T-helper 2 cell (primary cell): ENCODE data around the gene SLFN5.
"Not testable (repeated sequence)": the region's sequence is repeated elsewhere in the genome, so short reads cannot be mapped to it uniquely, and the experiment has no call there.

Experiments
- DNase-seq, 5 experiments: peaks; one replicate each; pipeline versions ENCODE4 v3.0.0 to v3.0.0-alpha.2; 2012 to 2022
- total RNA-seq, 2 donors: gene quantifications; one replicate each; lab custom pipeline; 2026; lab: John Stamatoyannopoulos, UW

Gene SLFN5
- total RNA-seq: 136 to 414 reads per million in 2 donors

GRCh38 chr17:35242805-35243560 is at the start of gene SLFN5:
TSS of gene SLFN5 (plus strand) at chr17:35243072. CDS start at chr17:35258691, 15,619 bp downstream.
- DNase-seq: peak; percentile 81 to 96 (median 90)

GRCh38 chr17:35194001-35194400 is 48.9 kb upstream of the SLFN5 start, which contains the start of gene SLC35G3:
TSS of gene SLC35G3 (minus strand) at chr17:35194393. CDS start at chr17:35194307, 86 bp downstream.
- DNase-seq: not testable (repeated sequence)

GRCh38 chr17:35195062-35195461 is 47.8 kb upstream of the SLFN5 start:
- not testable (repeated sequence) for DNase-seq

GRCh38 chr17:35202582-35202981 is 40.3 kb upstream of the SLFN5 start:
- DNase-seq: not testable (repeated sequence)

GRCh38 chr17:35210741-35211140 is 32.1 kb upstream of the SLFN5 start:
- DNase-seq: no peak

- DNase-seq: peak in 1 of 5 experiments; percentile 61
Measured at GRCh38 chr17:35212668-35213067, 30.2 kb upstream of the SLFN5 start.

GRCh38 chr17:35213412-35213940 is 29.4 kb upstream of the SLFN5 start:
- peak in 1 of 5 experiments; percentile 60 for DNase-seq

GRCh38 chr17:35214192-35214591 is 28.7 kb upstream of the SLFN5 start:
- DNase-seq: peak in 3 of 5 experiments; percentile 37 to 98 (median 86)

- DNase-seq: peak in 3 of 5 experiments; percentile 7 to 89 (median 7)
Measured at GRCh38 chr17:35214631-35215273, 28.1 kb upstream of the SLFN5 start.

- no peak for DNase-seq
Measured at GRCh38 chr17:35217107-35217506, 25.8 kb upstream of the SLFN5 start.

GRCh38 chr17:35218915-35219314 is 24.0 kb upstream of the SLFN5 start:
- DNase-seq: peak in 1 of 5 experiments; percentile 21

- no peak for DNase-seq
Measured at GRCh38 chr17:35222452-35222851, 20.4 kb upstream of the SLFN5 start.

- DNase-seq: no peak
Measured at GRCh38 chr17:35224436-35224835, 18.4 kb upstream of the SLFN5 start.

GRCh38 chr17:35227546-35227945 is 15.3 kb upstream of the SLFN5 start:
- no peak for DNase-seq

- no peak for DNase-seq
Measured at GRCh38 chr17:35229638-35230037, 13.2 kb upstream of the SLFN5 start.

GRCh38 chr17:35234315-35234714 is 8.6 kb upstream of the SLFN5 start:
- DNase-seq: not testable (repeated sequence)

- no peak for DNase-seq
Measured at GRCh38 chr17:35235289-35235688, 7.6 kb upstream of the SLFN5 start.

GRCh38 chr17:35235917-35236316 is 7.0 kb upstream of the SLFN5 start:
- DNase-seq: peak in 1 of 5 experiments; percentile 61

- no peak for DNase-seq
Measured at GRCh38 chr17:35236821-35237220, 6.1 kb upstream of the SLFN5 start.

GRCh38 chr17:35238821-35239220 is 4.1 kb upstream of the SLFN5 start:
- DNase-seq: peak in 1 of 5 experiments; percentile 43

- no peak for DNase-seq
Measured at GRCh38 chr17:35239823-35240222, 3.0 kb upstream of the SLFN5 start.

- no peak for DNase-seq
Measured at GRCh38 chr17:35240861-35241260, 2.0 kb upstream of the SLFN5 start.

- peak in 3 of 5 experiments; percentile 6 to 25 (median 12) for DNase-seq
Measured at GRCh38 chr17:35241520-35241919, 1.4 kb upstream of the SLFN5 start.
